C4-2B (cell line): ENCODE measurements around the gene THBS1.

Experiments used
- ZFX ChIP-seq: fragments of 450-650 bp; IDR thresholded peaks from 2 replicates; pipeline ENCODE4 v1.6.1; 2017
- TF ChIP-seq, protein P1 (sequence below): fragments of 450-650 bp; conservative IDR thresholded peaks from 2 replicates; pipeline ENCODE4 v1.5.1; 2017; ENCODE audit warnings: mild to moderate bottlenecking

DNA sequence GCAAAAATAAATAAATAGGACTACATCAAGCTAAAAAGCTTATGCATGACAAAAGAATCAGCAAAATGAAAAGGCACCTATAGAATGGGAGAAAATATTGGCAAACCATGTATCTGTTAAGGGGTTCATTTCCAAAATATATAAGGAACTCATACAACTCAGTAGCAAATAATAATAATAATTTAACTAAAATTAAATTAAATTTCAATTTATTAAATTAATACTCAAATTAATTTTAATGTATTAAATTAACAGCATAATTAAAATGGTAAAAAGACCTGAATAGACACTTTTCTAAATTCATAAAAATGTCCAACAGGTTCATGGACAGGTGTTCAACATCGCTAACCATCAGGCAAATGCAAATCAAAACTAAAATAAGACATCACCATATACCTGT is 34.0 kb upstream of the THBS1 start:
- TF ChIP-seq, protein P1, sequence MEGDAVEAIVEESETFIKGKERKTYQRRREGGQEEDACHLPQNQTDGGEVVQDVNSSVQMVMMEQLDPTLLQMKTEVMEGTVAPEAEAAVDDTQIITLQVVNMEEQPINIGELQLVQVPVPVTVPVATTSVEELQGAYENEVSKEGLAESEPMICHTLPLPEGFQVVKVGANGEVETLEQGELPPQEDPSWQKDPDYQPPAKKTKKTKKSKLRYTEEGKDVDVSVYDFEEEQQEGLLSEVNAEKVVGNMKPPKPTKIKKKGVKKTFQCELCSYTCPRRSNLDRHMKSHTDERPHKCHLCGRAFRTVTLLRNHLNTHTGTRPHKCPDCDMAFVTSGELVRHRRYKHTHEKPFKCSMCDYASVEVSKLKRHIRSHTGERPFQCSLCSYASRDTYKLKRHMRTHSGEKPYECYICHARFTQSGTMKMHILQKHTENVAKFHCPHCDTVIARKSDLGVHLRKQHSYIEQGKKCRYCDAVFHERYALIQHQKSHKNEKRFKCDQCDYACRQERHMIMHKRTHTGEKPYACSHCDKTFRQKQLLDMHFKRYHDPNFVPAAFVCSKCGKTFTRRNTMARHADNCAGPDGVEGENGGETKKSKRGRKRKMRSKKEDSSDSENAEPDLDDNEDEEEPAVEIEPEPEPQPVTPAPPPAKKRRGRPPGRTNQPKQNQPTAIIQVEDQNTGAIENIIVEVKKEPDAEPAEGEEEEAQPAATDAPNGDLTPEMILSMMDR, result no peak
- no peak for TF ChIP-seq ZFX
